Stimulated activated CD8-positive, alpha-beta memory T cell treated with anti-CD3 and anti-CD28 coated beads, Interleukin-4, amount 100 ng/mL, for 24 hours (primary cell): ENCODE results near the gene NRAS.
"Not testable (repeated sequence)": the region's sequence is repeated elsewhere in the genome, so short reads cannot be mapped to it uniquely, and the experiment has no call there.

Experiments used
- DNase-seq: peaks from one replicate; pipeline ENCODE4 v3.0.0-alpha.2; 2020; ENCODE audit warnings: low read depth

NRAS gene

DNA sequence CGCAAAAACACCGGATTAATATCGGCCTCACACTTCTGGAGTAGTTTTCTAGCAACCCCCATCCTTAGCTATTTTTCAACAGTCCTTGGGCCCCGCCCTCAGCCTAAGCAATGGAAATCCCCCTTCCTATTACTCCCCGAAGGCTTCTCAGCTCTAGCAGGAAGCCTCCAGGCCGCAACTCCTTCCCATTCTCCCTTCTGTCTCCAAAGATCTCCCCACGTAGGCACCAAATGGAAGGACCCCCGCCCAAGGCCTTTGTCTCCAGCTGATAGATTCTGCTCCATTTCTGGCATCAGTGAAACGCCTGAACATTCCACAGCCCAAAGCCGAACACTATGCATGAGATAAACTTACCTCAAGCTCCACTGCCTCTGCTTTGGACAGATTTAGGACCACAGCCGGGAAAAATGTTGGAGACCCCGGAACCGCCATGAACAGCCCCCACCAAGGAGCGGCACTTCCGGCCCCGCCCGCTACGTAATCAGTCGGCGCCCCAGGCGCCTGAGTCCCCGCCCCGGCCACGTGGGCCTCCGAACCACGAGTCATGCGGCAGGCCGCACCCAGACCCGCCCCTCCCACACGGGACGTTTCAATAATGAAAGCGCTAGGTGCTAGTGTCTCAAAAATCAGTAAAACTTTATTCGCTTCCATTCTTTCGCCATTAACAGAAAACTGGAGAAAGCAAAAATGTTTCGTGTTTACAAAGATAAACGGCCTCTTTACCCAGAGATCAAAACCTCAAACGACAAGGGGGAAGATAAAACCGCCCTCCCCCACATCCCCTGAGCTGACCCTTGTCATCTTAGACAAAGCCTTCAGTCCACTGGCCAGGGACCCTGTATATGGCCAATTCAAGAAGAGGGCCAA, at the start of gene NRAS:
Gene NRAS (minus strand): TSS at position 468 of the 867 bp plus-strand sequence. CDS start 611 bp downstream, outside the sequence.
- DNase-seq: peak; percentile 95

DNA sequence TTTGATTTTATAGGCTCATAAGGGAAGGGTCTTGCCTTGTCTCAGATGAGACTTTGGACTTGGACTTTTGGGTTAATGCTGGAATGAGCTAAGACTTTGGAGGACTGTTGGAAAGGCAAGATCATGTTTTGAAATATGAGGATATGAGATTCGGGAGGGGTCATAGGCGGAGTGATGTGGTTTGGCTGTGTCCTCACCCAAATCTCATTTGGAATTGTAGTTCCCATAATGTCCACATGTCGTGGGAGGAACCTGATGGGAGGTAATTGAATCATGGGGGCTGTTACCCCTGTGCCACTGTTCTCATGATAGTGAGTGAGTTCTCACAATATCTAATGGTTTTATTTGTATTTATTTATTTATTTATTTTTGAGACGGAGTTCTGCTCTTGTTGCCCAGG, 48.1 kb upstream of the NRAS start:
- no peak for DNase-seq

DNA sequence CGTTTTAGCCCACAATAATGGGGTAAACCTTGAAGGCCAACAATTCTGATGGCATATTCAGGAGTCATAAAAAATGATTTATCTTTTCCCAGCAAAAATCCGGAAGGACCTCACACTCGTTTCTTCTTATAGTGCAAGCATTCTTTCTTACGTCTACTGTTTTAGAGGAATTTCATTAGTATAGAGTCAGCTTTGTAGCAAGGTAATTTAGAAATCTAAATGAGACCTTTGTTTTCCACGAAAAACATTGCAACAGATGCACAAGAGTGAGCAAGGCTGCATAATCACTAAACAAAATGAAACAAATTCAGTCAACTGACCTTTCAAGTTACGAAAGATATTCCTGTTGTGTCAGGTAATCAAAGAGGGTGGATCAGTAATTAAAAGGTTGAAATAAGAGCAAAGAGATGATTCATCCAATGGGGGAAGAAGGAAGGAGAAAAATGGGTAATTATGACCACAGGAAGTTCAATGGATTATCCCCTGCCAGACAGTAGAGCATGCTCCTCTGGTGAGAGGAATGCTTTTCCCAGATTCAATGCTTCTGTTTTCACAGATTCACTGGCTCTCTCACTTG, 41.8 kb upstream of the NRAS start:
- no peak for DNase-seq

DNA sequence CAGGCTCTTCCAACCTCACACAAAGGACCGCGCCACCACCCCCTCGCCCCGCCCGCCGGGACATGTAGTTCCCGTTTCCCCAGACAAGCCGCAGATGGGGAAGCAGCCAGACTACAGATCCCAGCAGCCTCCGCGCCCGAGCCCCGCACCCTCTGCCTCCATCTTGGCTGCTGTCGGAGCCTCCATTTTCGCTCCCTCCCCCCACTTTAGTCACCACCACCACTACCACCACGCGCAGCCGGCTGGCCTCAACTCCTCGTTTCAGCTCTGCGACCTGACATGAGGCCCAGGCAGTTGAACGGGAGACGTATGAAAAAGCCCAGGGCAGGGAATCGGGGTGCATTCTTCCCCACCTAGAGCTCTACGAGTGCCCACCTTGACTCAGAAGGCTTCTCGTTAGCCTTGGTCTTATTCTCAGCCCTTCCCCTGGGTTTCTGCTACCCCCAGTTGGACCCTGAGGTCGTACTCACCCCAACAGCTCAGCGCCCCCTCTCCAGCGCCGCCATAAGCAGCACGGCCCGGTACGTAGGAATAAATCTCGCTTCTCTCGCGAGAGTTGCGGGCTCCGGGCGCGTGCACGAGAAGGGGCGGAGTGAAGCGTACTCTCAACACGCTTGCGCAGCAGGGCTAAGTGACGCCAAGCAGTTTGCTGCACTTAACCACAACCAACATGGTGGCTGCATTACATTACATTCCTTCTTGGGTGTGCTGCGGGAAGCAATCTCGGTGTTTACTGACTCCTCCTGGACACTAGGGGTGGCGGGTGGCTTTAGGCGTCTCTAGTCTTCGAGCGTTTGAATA, 41.1 kb upstream of the NRAS start, which contains the start of gene CSDE1:
Gene CSDE1 (minus strand): TSS at position 530 of the 801 bp plus-strand sequence. CDS start 18,094 bp downstream, outside the sequence.
- DNase-seq: peak; percentile 92

DNA sequence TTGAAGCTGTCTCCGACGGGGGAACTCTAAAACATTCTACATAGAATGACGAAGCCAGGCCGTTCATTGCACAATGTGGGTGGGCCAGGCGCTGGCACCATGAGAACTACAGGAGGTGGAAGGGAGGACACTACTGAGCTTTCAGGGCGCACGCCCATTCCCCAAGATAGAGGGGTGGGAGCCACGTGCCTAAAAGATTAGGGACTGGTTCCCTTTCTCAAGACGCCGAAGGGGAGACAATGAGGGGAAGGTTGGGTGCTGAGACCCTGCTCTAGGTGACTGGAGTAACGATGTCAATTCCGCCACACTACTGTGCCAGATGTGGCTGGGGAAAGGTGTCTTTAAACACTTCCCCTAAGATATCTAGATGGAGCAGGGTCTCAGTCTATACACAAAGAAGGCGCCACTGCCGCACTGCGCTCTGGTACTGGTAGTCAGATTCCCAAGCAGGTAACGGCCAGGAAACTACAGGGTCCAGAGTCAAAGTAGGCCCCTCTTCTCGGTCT, 40.4 kb upstream of the NRAS start:
- no peak for DNase-seq

DNA sequence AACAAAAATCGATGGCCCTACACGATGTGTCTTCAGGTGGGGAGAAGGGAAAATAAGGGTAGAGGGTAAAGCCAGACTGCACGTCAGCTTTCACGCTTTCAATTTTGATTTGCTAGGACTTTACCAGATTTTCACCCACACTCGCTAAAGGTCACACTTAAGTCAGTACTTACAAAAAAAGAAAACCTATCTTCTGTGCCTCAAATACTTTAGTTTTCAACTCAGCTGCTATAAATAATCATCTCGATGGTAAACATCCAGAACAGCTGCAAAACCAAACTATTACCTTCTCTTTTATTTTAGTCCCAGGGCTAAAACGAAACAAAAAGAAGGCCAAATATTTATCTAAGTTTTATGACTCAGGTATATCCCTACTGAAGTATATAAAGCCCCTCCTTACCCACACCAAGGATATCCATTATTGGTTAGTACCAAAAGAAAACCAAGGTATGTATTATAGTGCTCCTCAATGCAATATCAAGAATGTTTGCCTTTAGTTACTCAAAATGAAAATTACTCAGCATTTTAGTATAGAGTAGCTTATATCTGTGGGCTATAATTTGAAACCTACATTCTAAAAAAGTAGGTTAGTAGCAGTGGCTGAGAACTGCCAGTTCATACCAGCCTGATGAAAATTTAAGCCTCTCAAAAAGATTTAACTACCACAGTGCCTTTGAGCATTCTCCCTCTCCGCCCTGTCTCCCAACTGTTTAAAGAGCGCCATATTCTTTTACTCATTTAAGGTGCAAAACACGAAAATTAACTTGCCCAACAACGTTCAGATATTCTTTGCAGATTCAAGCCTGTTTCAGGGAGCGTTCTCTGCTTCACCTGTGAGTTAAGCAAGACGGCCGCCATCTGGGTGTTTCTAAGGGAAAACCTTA, 39.7 kb upstream of the NRAS start:
- no peak for DNase-seq

DNA sequence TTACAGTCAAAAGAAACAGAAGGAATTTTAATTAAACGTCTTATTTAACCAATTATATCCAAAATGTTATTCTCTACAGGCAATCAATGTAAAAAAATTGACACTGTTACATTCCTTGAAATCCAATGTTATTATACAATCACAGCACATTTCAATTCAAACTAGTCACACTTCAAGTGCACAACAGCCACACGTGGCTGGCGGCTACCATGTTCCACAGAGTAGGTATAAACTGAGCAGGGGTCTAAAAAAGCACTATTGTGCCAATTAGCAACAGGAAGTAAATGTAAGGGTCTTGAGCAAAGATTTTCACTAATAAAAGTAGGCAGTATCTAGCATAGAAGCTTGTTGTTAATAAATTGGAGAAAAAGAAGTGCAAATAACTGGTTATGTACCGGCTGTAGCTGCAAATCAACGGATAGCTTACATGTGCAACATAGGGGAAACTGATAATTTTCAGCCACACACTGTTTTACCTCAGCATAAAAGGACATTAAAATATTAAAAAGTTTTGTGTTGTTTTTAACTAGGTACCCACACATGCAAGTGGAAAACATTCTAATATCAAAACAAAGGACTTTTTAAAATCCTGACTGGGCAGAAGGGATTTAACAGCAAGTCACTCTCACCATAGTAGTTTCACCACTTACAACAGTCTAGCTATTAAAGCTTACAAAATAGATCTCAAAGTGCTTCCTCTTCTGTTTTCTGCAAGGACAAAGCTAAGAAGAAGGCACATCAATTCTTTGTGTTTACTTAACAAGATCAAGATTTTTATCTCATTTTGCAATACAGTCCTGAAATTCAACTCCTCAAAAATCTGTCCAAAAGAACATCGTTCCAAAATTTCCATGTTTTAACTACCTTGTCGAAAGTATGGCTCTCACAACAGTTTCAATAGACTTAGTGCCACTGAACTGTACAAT, 38.7 kb upstream of the NRAS start:
- no peak for DNase-seq

DNA sequence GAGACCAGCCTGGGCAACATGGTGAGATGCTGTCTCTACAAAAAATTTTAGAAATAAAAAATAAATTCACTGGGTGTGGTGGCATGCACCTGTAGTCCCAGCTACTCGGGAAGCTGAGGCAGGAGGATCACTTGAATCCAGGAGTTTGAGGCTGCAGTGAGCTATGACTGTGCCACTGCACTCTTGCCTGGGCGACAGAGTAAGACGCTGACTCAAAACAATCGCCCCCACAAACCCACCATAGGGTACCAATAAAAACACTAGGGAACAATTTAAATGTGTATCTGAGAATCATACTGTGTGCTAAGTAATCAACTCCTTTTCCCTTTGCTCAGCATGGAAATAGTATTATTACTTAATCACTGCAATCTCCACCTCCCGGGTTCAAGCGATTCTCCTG, 37.1 kb upstream of the NRAS start:
- not testable (repeated sequence) for DNase-seq

DNA sequence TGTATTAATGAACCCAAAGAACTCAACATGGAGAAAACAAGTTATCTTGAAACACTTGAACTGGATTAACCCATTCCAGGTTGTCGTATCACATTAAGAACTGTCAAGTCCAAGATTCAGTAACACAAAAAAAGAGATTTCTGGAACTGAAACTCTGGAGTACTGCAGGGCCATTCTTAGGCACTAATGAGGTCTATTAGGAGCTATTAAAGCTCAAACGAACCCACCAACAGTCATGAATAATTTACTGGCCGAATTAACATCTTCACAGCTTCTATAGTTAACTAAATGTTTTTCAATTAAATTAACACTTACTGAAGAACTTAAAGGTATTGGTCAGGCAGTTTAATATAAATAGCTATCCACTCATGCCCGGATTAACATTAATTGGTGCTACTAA, 36.6 kb upstream of the NRAS start:
- DNase-seq: no peak

DNA sequence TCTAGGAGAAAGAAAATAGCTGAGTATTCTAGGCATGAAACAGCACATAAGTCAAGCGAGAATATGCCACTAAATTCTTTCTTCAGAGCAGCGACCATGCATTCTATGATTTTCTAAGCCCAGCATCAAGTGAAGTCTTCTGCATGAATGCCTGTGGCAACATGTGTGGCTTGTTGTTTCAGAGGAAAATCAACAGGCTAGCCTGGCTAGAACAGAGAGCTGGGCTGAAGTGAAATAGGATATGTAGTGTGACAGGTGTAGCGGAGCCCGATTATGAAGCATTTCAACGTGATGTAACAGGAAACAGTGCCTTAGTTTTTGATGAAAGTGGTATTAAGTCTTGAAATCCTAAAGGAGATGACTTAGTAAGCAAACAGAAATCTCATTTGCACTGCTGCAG, 34.2 kb upstream of the NRAS start:
- DNase-seq: no peak

DNA sequence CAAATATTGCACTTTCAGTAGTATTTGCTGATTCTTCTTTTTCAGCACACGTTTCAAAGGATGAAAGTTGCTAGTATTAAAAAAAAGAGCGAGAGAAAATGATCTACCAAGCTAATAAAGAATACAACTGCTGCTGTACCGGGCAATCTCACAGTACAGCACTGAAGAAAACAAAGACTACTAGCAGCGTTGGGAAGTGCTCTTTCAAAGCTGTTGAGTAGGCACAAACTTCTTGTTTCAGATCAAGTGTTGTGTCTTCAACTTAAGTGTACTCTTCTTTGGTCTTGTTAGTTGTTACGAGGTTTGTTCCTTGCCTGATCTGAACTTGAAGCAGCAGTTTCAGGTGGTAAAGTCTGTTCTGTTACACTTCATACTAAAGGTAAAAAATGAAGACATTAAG, 33.3 kb upstream of the NRAS start:
- DNase-seq: no peak

DNA sequence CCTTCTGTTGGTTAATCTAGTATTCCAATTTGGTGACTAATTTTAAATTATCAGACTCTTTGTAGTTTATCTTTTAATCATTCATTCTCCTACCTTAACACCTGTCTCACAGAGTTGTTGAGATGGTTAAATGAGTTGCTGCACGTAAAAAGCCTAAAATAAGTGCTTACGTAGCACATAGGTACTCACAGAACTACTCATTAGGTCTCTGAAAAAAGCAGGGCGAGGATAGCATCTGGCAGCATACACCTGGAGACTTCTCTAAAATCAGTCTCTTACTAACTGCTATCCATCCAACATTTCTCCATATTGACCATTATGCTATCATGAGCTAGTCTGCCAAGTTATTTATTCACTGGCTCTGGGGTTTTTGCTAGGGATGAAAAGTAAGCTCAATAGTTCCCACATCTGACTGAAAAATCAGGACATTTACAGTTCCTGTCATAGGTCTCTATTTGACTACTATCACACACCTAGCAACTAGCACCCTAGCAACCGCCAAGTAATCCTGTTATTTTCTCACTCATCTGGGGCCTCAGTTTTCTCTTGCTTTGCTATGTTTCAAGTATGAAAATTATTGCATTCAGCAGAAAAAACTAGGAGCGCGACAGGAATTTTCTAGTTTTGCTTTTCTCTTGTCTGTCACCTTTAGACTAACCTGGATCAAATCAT, 30.0 kb upstream of the NRAS start:
- DNase-seq: no peak

DNA sequence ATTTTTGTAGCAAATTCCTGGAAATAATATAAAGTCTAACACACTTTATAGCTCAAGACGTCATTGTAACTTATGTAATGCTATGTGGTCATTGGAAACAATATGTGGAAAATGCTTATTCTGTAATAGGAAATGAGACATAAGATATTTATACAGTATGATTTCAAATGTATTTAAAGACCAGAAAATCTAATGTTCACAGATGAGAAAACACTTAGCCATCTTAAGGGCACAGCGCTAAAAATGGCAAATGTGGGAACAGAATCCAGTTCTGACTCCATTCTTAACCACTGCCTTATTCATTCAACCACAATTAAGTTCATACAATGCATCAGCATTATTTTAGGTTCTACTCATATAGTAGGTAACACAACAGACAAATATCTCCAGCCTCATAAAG, 28.7 kb upstream of the NRAS start:
- DNase-seq: no peak

DNA sequence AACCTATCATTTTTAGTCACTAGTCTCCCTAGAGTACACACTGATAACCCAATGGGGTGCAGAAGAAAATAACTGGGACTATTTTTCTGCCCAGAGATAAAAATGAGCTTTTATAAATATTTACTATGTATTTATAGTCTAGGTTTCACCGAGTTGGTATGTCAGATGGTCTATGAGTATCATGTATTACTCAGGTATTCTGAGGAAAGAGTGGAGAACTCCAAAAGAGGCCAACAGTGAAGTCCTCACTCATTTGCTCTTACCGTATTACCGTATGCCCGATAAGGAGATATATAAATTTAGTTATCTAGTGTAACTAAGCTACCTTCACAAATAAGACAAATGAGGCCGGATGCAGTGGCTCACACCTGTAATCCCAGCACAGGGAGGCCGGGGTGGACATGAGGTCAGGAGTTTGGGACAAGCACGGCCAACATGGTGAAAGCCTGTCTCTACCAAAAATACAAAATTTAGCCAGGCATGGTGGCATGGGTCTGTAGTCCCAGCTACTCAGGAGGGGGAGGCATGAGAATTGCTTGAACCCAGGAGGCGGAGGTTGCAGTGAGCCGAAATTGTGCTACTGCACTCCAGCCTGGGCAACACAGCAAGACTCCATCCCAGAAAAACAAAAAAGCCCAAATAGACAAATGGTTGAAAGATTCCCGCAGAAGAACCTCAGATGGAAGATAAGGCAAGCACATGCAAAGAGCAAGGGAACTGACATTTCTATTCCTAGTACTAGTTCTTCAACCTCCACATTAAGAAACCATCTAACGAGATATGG, 25.6 kb upstream of the NRAS start:
- no peak for DNase-seq

DNA sequence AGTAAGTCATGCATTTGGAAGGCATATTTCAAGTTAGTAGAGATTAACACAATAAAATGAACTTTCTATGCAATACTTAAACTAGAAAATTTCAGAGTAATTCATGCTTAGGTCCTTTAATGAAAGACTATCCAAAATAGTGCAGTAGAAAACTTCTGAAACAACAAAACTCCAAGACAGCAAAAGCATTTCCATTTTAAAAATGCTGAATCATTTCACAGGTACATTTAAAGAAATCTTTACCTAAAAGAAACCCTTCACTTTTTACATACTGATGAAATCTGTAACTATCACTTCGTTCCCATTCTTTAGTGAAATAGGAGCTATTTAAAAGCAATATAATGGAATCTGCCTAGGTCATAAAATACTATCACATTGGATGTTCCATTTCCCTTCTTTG, 23.8 kb upstream of the NRAS start:
- DNase-seq: no peak

DNA sequence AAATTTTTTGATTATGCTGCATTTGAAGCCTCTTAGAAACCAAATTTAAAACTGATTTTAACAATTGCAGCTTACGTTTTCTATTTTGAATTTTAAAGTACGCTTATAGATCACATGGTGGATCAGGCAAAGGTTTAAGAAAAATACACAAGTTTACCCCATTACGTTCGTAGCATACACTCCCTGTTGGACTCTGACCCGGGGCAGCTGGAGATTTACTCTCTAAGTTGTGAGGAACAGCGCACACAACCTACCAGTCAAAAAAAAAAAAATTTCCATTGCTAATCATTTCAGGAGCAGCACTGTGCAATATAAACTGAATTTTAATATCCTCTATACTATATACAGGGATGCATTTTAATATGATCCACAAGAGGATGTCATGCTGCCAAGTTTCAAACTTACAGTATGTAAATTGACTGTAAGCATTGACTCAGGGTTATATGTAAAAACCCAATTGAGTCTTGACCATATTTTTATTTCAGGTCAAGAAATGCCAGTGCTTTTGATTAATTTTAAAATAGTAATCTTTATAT, 20.8 kb upstream of the NRAS start:
- no peak for DNase-seq

DNA sequence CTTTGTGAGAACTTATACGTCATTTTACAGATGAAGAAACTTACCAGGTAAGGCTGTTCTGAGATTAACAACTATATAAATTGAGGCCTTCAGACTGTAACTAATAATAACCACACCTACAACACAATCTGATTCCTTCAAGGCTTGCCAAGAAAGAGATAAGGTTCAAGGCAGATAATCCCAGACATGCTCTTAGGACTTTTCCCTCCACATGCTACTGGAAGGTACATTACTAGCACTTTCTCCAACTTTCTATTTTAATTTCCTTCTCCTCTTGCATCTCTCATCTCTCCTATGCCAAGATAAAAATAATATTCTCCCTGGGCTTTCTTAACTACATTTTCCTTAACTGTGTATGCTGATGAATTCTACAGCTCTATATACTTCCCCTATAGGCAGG, 18.9 kb upstream of the NRAS start:
- no peak for DNase-seq

DNA sequence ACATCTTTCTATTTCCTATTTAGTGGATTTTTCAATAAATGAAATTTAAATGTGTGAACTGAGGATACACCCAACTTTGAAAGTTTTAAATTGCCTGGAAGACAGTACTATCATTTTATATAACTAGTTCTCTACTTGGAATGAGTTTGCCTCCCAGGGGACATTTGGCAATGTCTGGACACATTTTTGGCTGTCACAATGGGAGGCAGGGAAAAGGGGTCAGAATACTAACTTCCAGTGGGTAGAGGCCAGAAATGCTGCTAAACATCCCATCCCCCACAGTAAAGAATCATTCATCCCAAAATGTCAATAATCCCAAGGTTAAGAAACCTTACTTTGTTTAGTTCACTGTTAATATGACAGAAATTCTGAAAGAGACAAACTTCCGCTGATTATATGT, 13.2 kb upstream of the NRAS start:
- DNase-seq: no peak

DNA sequence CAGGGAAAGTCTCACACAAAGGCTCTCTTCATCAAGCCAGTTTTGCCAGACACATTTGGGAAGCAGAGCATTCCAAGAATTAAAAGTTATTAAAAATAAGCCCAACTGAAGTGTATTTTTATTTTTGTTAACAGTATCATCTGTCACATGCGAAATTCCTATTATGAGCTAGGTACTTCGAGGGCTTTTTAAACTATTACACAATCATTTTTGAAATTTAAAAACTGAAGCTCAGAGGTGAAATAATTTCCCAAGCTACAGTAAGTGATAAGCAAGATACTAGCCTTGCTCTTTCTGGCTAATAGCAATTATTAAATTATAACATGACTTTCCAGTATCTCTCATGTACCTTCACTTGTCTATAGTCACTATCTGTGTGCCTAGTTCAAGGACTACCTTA, 12.0 kb upstream of the NRAS start:
- no peak for DNase-seq
